Endodermal cell (in vitro differentiated cells): ENCODE measurements around the gene TMEM108. TPM values are rescaled to one million over a fixed set of nuclear protein-coding genes. Genes with fewer than 3 reads are reported as not detected.
A peak's percentile ranks its signal among the peaks of the same experiment; 100 is the strongest.

Experiments
- DNase-seq: peaks from one replicate; pipeline ENCODE4 v3.0.0-alpha.2; 2017
- H3K27ac ChIP-seq: 2 replicates; pipeline ENCODE4 v1.5.1; 2013; ENCODE audit warnings: mild to moderate bottlenecking, low read depth, low read length, moderate library complexity
- H3K27me3 ChIP-seq: 2 replicates; pipeline ENCODE4 v1.6.1; 2013; ENCODE audit warnings: mild to moderate bottlenecking, low read length, moderate library complexity; ENCODE audit not compliant: insufficient read depth, control insufficient read depth, poor library complexity, severe bottlenecking
- H3K36me3 ChIP-seq: 2 replicates; pipeline ENCODE4 v1.7.0; 2013; ENCODE audit warnings: mild to moderate bottlenecking, low read length, moderate library complexity; ENCODE audit not compliant: control insufficient read depth, insufficient read depth
- H3K4me1 ChIP-seq: one replicate; pipeline ENCODE4 v1.7.0; 2013; ENCODE audit warnings: low read length; ENCODE audit not compliant: control insufficient read depth, insufficient read depth
- H3K4me3 ChIP-seq: 2 replicates; pipeline ENCODE4 v1.5.1; 2013; ENCODE audit warnings: mild to moderate bottlenecking, low read length, moderate library complexity
- H3K9ac ChIP-seq: 2 replicates; pipeline ENCODE4 v1.6.1; 2013; ENCODE audit warnings: mild to moderate bottlenecking, low read length, moderate library complexity; ENCODE audit not compliant: poor library complexity, severe bottlenecking; ENCODE audit errors: extremely low read depth
- H3K9me3 ChIP-seq: 2 replicates; pipeline ENCODE4 v1.6.1; 2013; ENCODE audit warnings: mild to moderate bottlenecking, low read length, moderate library complexity; ENCODE audit not compliant: control insufficient read depth
- H3K27ac Mint-ChIP-seq: 2 replicates; pipeline ENCODE4 v1.8.0; 2020; ENCODE audit warnings: mixed read lengths
- H3K27me3 Mint-ChIP-seq: 2 replicates; pipeline ENCODE4 v1.8.0; 2021; ENCODE audit warnings: mild to moderate bottlenecking, mixed read lengths; ENCODE audit not compliant: insufficient read depth
- H3K36me3 Mint-ChIP-seq: 2 replicates; pipeline ENCODE4 v1.8.0; 2020; ENCODE audit warnings: low read depth, mixed read lengths
- H3K4me1 Mint-ChIP-seq: 2 replicates; pipeline ENCODE4 v1.8.0; 2020; ENCODE audit warnings: mixed read lengths
- H3K4me3 Mint-ChIP-seq: 2 replicates; pipeline ENCODE4 v1.8.0; 2020; ENCODE audit warnings: mild to moderate bottlenecking, moderate library complexity, mixed read lengths
- H3K9me3 Mint-ChIP-seq: 2 replicates; pipeline ENCODE4 v1.8.0; 2020; ENCODE audit warnings: mild to moderate bottlenecking, mixed read lengths
- WGBS, 2 experiments: methylation state at CpG; one replicate each; pipeline versions ENCODE4 v1.1.5 to v1.1.7; 2013; ENCODE audit warnings: missing lambda C conversion rate in 2 of 2, mixed read lengths in 1 of 2; ENCODE audit not compliant: insufficient coverage in 1 of 2, insufficient read length in 1 of 2; 5-methylcytosine and 5-hydroxymethylcytosine counted together
- total RNA-seq, 2 donors: library from RNA; stranded (reverse); fragmentation: NEBNext Ultra II Directional in 1 of 2; extraction: Animal tissue kit (Norgen Biotek cat#: 25700) in 1 of 2; gene quantifications; 2 replicates in 1 of 2; 3 replicates in 1 of 2; pipeline ENCODE4 v1.2.1, GENCODE V29; 2021
- TF ChIP-seq, protein P1 (sequence below): fragments of 200-600 bp; sonication (generic); conservative IDR thresholded peaks from 2 replicates; pipeline ENCODE4 v1.5.0; 2021; ENCODE audit warnings: antibody characterized with exemption, mild to moderate bottlenecking

TMEM108 gene
- total RNA-seq, 2 donors from 2014 or later = 4.8 to 7.9 TPM

DNA sequence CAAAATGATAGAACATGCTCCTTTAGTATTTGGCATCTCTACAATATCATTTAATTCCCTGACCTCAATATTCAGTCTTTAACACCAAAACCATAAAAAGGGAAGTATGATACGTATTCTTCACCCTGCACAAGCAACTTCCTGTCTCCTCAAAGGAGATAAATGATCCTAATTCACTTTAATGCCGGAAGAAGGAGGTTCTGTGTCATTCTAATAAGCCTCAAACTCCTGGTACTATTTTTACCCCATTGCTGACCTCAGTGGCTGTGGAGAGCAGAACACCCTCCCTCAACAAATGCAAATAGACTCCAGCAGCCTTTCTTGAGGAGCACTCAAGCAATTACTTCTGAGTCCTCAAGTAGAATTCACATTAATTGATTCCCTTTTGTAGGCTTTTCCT, 173.3 kb downstream of the TMEM108 start:
- H3K4me1 Mint-ChIP-seq = peaks cover 19% of the 10 kb centered on the region
- TF ChIP-seq, protein P1, sequence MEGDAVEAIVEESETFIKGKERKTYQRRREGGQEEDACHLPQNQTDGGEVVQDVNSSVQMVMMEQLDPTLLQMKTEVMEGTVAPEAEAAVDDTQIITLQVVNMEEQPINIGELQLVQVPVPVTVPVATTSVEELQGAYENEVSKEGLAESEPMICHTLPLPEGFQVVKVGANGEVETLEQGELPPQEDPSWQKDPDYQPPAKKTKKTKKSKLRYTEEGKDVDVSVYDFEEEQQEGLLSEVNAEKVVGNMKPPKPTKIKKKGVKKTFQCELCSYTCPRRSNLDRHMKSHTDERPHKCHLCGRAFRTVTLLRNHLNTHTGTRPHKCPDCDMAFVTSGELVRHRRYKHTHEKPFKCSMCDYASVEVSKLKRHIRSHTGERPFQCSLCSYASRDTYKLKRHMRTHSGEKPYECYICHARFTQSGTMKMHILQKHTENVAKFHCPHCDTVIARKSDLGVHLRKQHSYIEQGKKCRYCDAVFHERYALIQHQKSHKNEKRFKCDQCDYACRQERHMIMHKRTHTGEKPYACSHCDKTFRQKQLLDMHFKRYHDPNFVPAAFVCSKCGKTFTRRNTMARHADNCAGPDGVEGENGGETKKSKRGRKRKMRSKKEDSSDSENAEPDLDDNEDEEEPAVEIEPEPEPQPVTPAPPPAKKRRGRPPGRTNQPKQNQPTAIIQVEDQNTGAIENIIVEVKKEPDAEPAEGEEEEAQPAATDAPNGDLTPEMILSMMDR = no peak
- no peaks in the 10 kb centered on the region for H3K36me3 Mint-ChIP-seq
- H3K9me3 ChIP-seq = no peaks in the 10 kb centered on the region
- H3K27ac Mint-ChIP-seq = peak overlapping the region; percentile 50
- no peaks in the 10 kb centered on the region for H3K9me3 Mint-ChIP-seq
- no peaks in the 10 kb centered on the region for H3K27me3 Mint-ChIP-seq
- no peaks in the 10 kb centered on the region for H3K36me3 ChIP-seq
- 66 to 89% methylated on average over 2 of the region's 2 CpGs for WGBS, 2 experiments
- DNase-seq = peak; percentile 51
- no peak overlapping the region for H3K4me3 Mint-ChIP-seq
- H3K9ac ChIP-seq = no peak overlapping the region
- H3K4me3 ChIP-seq = no peak overlapping the region
- no peaks in the 10 kb centered on the region for H3K27me3 ChIP-seq
- peaks cover 5% of the 10 kb centered on the region for H3K4me1 ChIP-seq
- no peak overlapping the region for H3K27ac ChIP-seq

DNA sequence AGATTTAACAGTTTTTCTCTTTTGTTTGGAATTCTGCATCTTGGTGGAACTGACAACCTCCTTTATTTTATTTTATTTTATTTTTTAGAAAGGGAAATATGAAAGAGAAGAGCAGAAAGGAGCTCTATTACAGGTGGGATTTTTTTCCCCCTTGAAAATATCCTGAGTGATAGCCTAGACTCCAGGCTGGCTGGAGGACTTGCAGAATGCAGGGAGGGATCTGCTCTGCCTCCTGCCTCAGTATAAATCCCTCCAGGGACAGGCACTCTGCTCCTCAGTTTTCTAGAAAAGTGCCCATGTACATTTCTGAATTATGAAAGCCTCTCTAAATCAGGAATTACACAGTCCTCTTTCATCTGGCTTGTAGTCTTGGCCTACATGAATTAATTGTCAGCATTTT, 173.7 kb downstream of the TMEM108 start:
- no peaks in the 10 kb centered on the region for H3K9me3 Mint-ChIP-seq
- no peaks in the 10 kb centered on the region for H3K36me3 Mint-ChIP-seq
- H3K4me1 ChIP-seq = peaks cover under 1% of the 10 kb centered on the region
- H3K9me3 ChIP-seq = peaks cover 3% of the 10 kb centered on the region
- no peak overlapping the region for H3K27ac ChIP-seq
- H3K36me3 ChIP-seq = no peaks in the 10 kb centered on the region
- H3K27me3 Mint-ChIP-seq = no peaks in the 10 kb centered on the region
- no peaks in the 10 kb centered on the region for H3K27me3 ChIP-seq
- H3K4me3 ChIP-seq = no peak overlapping the region
- DNase-seq = no peak
- no peak overlapping the region for H3K27ac Mint-ChIP-seq
- H3K4me3 Mint-ChIP-seq = no peak overlapping the region
- TF ChIP-seq, protein P1 = no peak
- H3K4me1 Mint-ChIP-seq = peaks cover 15% of the 10 kb centered on the region
- no peak overlapping the region for H3K9ac ChIP-seq

DNA sequence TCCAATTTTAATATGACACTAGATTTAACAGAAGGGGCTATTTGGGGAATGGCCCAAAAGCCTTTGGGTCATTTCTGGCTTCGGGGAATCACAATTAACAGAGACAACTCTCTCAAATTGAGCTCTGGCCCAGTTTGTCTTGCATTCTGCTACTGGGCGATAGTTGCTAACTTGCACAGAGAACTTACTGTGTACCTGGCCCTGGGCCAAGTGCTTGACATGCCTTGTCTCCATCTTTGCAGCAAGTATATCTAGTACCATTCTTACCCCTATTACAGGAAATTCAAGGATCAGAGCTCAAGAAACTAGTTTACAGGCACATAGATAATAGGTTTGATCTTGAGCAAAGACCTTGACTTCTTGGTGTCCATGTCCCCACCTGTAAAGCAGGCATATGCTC, 175.7 kb downstream of the TMEM108 start:
- DNase-seq = no peak
- Mint-ChIP-seq H3K27ac (no peak overlapping the region), H3K36me3 (no peaks in the 10 kb centered on the region), H3K4me3 (no peak overlapping the region), H3K4me1 (peaks cover 4% of the 10 kb centered on the region), H3K27me3 (no peaks in the 10 kb centered on the region), H3K9me3 (peaks cover 9% of the 10 kb centered on the region)
- H3K9me3 ChIP-seq = peaks cover 14% of the 10 kb centered on the region
- 90 to 100% methylated on average over 1 to 2 of the region's 2 CpGs for WGBS, 2 experiments
- no peaks in the 10 kb centered on the region for H3K27me3 ChIP-seq
- H3K9ac ChIP-seq = no peak overlapping the region
- TF ChIP-seq, protein P1 = no peak
- no peak overlapping the region for H3K27ac ChIP-seq
- H3K36me3 ChIP-seq = no peaks in the 10 kb centered on the region
- no peak overlapping the region for H3K4me3 ChIP-seq
- H3K4me1 ChIP-seq = no peaks in the 10 kb centered on the region
